ENCODE data around the gene DEFB129. TPM values are rescaled to one million over a fixed set of nuclear protein-coding genes. Genes with fewer than 3 reads are reported as not detected.

Gene DEFB129
- total RNA-seq, 4 donors from 2014 or later = not detected

DNA sequence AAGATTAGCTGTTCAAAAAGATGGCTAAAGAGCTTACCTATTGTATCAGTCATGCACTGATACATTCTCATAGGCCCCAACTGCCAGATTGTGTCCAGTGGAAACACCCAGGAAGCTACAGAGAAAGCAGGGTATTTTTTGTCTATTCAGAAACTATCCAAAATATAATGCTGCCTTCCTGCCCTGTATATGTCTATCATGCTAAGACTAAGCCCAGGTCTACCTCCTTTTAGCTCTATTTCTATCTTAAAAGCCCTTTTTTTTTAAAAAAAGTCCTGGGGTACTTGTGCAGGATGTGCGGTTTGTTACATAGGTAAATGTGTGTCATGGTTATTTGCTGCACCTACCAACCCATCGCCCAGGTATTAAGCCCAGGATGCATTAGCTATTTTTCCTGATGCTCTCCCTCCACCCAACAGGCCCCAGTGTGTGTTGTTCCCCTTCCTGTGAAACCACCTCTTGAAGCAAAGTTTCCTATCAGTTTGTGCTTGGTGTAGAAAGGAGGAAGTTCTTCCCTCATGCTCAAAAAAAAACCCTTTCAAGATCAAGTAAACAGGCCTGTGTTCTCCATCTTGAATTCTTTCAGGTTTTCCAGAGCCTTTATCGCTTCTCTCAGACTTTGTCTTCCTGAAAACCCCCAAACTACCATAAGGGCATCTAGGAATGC is 514 bp downstream of the DEFB129 start:
- Histone ChIP-seq H3K27ac (no peak overlapping the region), H3K36me3 (no peaks in the 10 kb centered on the region), H3K4me3 (no peak overlapping the region), H3K27me3 (peaks cover 0 to 15% (median 0%) of the 10 kb centered on the region in 4 donors), H3K9me3 (no peaks in the 10 kb centered on the region), H3K4me1 (no peaks in the 10 kb centered on the region)
- intact Hi-C loops (cut with DNase I) = no loop called here
- WGBS, 2 donors = 50 to 80% methylated on average over 3 of the region's 3 CpGs
- no peak for DNase-seq
- TF ChIP-seq POLR2A (IDR thresholded peaks at IDR 0.05) = no peak
- TF ChIP-seq, protein P1, sequence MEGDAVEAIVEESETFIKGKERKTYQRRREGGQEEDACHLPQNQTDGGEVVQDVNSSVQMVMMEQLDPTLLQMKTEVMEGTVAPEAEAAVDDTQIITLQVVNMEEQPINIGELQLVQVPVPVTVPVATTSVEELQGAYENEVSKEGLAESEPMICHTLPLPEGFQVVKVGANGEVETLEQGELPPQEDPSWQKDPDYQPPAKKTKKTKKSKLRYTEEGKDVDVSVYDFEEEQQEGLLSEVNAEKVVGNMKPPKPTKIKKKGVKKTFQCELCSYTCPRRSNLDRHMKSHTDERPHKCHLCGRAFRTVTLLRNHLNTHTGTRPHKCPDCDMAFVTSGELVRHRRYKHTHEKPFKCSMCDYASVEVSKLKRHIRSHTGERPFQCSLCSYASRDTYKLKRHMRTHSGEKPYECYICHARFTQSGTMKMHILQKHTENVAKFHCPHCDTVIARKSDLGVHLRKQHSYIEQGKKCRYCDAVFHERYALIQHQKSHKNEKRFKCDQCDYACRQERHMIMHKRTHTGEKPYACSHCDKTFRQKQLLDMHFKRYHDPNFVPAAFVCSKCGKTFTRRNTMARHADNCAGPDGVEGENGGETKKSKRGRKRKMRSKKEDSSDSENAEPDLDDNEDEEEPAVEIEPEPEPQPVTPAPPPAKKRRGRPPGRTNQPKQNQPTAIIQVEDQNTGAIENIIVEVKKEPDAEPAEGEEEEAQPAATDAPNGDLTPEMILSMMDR (IDR thresholded peaks at IDR 0.05) = no peak

DNA sequence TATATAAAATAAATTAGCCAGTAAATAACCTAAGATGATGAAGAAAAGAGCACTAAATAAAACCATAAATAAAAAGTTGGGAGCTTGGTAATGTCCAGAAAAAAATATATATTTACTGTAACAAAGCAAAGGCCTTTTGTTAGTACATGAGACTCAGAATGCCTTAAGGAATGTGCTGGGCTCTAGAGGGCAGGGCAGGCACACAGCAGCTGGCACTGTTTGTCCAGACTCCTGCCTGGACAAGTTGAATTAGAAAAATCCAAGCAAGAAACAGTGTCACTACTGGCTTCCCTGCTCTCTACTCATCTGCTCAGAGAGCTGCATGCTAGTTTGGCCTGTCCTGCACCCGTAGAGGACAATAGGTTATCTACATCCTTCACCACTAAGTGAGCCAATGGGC is 8.8 kb downstream of the DEFB129 start:
- no peak for TF ChIP-seq POLR2A (IDR thresholded peaks at IDR 0.05)
- TF ChIP-seq, protein P1 (IDR thresholded peaks at IDR 0.05) = no peak
- DNase-seq = no peak
- H3K36me3 ChIP-seq = no peaks in the 10 kb centered on the region
- no peak overlapping the region for H3K27ac ChIP-seq
- peaks cover 0 to 4% (median 0%) of the 10 kb centered on the region in 4 donors for H3K27me3 ChIP-seq
- 13 to 67% methylated on average over 1 of the region's 1 CpG for WGBS, 2 donors
- peaks cover 0 to 15% (median 0%) of the 10 kb centered on the region in 3 donors for H3K4me1 ChIP-seq
- H3K4me3 ChIP-seq = no peak overlapping the region
- no peaks in the 10 kb centered on the region for H3K9me3 ChIP-seq
- intact Hi-C loops (cut with DNase I) = no loop called here

DNA sequence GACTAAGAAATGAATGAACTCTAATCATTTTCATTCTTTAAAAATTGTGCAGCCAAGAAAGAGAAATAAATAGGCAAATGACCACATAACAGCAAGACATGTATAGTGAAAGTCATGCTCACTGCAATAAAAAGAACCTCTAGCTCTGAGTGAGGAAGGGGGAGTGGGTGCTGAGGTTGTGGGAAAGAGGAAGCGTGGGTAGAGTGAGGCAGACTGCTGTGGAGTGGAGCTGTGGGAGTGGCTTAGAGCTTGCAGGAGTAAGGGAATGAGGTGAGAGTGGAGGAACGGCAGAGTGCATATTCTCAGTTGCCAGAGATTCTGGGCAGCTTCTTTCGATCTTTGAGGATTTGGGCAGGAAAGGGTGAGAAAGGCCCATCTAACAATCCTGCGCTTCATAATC is 10.4 kb downstream of the DEFB129 start:
- H3K36me3 ChIP-seq = no peaks in the 10 kb centered on the region
- no peaks in the 10 kb centered on the region for H3K9me3 ChIP-seq
- DNase-seq = no peak
- intact Hi-C loops (cut with DNase I) = no loop called here
- no peak for TF ChIP-seq POLR2A (IDR thresholded peaks at IDR 0.05)
- TF ChIP-seq, protein P1 (IDR thresholded peaks at IDR 0.05) = no peak
- no peak overlapping the region for H3K4me3 ChIP-seq
- H3K27ac ChIP-seq = no peak overlapping the region
- H3K27me3 ChIP-seq = peaks cover 0 to 5% (median 0%) of the 10 kb centered on the region in 4 donors
- WGBS, 2 donors = 20 to 24% methylated on average over 4 of the region's 4 CpGs
- H3K4me1 ChIP-seq = peaks cover 0 to 15% (median 0%) of the 10 kb centered on the region in 3 donors

DNA sequence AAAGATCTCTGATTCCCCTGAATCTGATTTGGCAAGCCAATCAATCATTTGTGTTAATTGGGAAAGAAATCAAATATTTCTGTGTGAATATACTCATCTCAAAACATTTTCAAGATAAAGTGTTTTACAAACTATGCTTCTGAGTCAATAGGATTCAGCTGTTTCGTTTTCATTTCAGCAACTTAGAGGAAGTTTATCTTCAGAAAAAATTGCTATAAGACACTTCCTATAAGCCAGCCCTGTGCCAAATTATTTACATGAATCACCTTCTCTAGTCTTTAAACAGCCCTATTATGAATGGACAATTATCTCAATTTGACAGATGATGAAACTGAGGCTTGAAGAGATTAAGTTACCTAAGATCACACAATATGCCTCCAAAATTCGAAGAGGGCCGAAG is 10.9 kb downstream of the DEFB129 start:
- no peak for DNase-seq
- peaks cover 0 to 10% (median 0%) of the 10 kb centered on the region in 4 donors for H3K27me3 ChIP-seq
- peaks cover 0 to 15% (median 0%) of the 10 kb centered on the region in 3 donors for H3K4me1 ChIP-seq
- no peaks in the 10 kb centered on the region for H3K36me3 ChIP-seq
- TF ChIP-seq, protein P1 (IDR thresholded peaks at IDR 0.05) = no peak
- no peak for TF ChIP-seq POLR2A (IDR thresholded peaks at IDR 0.05)
- intact Hi-C loops (cut with DNase I) = no loop called here
- 24 to 31% methylated on average over 3 of the region's 3 CpGs for WGBS, 2 donors
- H3K27ac ChIP-seq = no peak overlapping the region
- no peaks in the 10 kb centered on the region for H3K9me3 ChIP-seq
- no peak overlapping the region for H3K4me3 ChIP-seq

DNA sequence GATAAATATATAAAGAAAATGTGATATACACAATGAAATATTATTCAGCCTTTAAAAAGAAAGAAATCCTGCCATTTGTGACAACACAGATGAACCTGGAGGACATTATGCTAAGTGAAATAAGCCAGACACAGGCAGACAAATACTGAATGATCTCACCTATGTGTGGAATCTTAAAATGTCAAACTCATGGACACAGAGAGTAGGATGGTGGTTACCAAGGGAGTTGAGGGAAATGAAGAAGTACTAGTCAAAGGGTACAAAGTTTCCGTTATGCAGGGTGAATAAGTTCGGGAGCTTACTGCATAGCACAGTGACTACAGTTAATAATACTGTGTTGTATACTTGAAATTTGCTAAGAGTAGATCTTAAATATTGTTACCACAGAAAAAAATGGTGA is 15.8 kb downstream of the DEFB129 start:
- TF ChIP-seq, protein P1 (IDR thresholded peaks at IDR 0.05) = no peak
- TF ChIP-seq POLR2A (IDR thresholded peaks at IDR 0.05) = no peak
- Histone ChIP-seq H3K9me3 (no peaks in the 10 kb centered on the region), H3K4me1 (peaks cover 0 to under 1% (median 0%) of the 10 kb centered on the region in 3 donors), H3K27me3 (peaks cover 0 to 11% (median 0%) of the 10 kb centered on the region in 4 donors), H3K27ac (no peak overlapping the region), H3K4me3 (no peak overlapping the region), H3K36me3 (no peaks in the 10 kb centered on the region)
- no peak for DNase-seq
- intact Hi-C loops (cut with DNase I) = no loop called here
- 79 to 88% methylated on average over 2 of the region's 2 CpGs for WGBS, 2 donors

Measured in esophagus squamous epithelium (tissue), 5 donors.